Caco-2 (cell line): ENCODE data around the gene DCAF5. TPM values are rescaled to one million over a fixed set of nuclear protein-coding genes. Genes with fewer than 3 reads are reported as not detected.

Experiments
- BruUV-seq: library from RNA; stranded (reverse); fragments of 400-500 nt; replicated peaks from 2 replicates; lab custom pipeline; 2021; lab: Mats Ljungman, UMichigan
- CTCF ChIA-PET: fragments of 300-600 bp; sonication (Branson Sonifier 250); formaldehyde crosslinking; loops from one replicate; lab custom pipeline; 2022; ENCODE audit warnings: antibody characterized with exemption; lab: Charles Lee
- POLR2A ChIA-PET: fragments of 300-600 bp; sonication (Branson Sonifier 250); formaldehyde crosslinking; loops from one replicate; lab custom pipeline; 2022; ENCODE audit warnings: antibody characterized with exemption; lab: Charles Lee
- DNase-seq, 2 experiments: peaks; one replicate each; pipeline versions ENCODE4 v3.0.0 to v3.0.0-alpha.2; 2020 to 2022
- H3K27me3 ChIP-seq: replicated peaks from 2 replicates; pipeline ENCODE4 v1.6.0; 2011; ENCODE audit warnings: low read length; ENCODE audit not compliant: control insufficient read depth, insufficient read depth
- H3K36me3 ChIP-seq: 2 replicates; pipeline ENCODE4 v1.5.1; 2011; ENCODE audit warnings: low read length; ENCODE audit not compliant: control insufficient read depth, insufficient read depth
- H3K4me1 ChIP-seq: fragments of 250-450 bp; sonication (Bioruptor Pico); 2 replicates; pipeline ENCODE4 v1.5.1; 2020; ENCODE audit warnings: mild to moderate bottlenecking
- H3K4me3 ChIP-seq: 2 replicates; pipeline ENCODE4 v1.5.1; 2011; ENCODE audit warnings: low read depth, mild to moderate bottlenecking, control low read depth, low read length
- H3K9me3 ChIP-seq: fragments of 250-450 bp; sonication (Bioruptor Pico); 2 replicates; pipeline ENCODE4 v1.5.1; 2020; ENCODE audit warnings: mild to moderate bottlenecking, moderate library complexity
- H3K27ac Mint-ChIP-seq: one replicate; pipeline ENCODE4 v1.8.0; 2022; ENCODE audit warnings: mixed read lengths; ENCODE audit not compliant: unreplicated experiment
- H3K27me3 Mint-ChIP-seq: one replicate; pipeline ENCODE4 v1.8.0; 2022; ENCODE audit warnings: mixed read lengths; ENCODE audit not compliant: insufficient read depth, unreplicated experiment
- H3K36me3 Mint-ChIP-seq: one replicate; pipeline ENCODE4 v1.8.0; 2022; ENCODE audit warnings: mild to moderate bottlenecking, mixed read lengths; ENCODE audit not compliant: insufficient read depth, unreplicated experiment
- H3K4me1 Mint-ChIP-seq: one replicate; pipeline ENCODE4 v1.8.0; 2022; ENCODE audit warnings: low read depth, mixed read lengths; ENCODE audit not compliant: unreplicated experiment
- H3K4me3 Mint-ChIP-seq: one replicate; pipeline ENCODE4 v1.8.0; 2022; ENCODE audit warnings: mild to moderate bottlenecking, moderate library complexity, mixed read lengths; ENCODE audit not compliant: unreplicated experiment
- H3K9me3 Mint-ChIP-seq: one replicate; pipeline ENCODE4 v1.8.0; 2022; ENCODE audit warnings: mixed read lengths; ENCODE audit not compliant: unreplicated experiment
- intact Hi-C: fragments of 100-400 bp; cut with micrococcal nuclease; formaldehyde crosslinking; loops from one replicate; pipeline ENCODE4 v1.10.0; 2022; ENCODE audit not compliant: unreplicated experiment
- total RNA-seq: library from RNA; stranded (reverse); gene quantifications from 2 replicates; pipeline ENCODE4 v1.2.3, GENCODE V29; 2022
- TF ChIP-seq, protein P1 (sequence below), 2 experiments: fragments of 200-600 bp in 1 of 2; IDR thresholded peaks; 1 replicate in 1 of 2; 2 replicates in 1 of 2; pipeline versions ENCODE4 v1.5.1 to v1.8.0; 2011 to 2022; ENCODE audit warnings: antibody characterized with exemption in 1 of 2, control low read depth in 1 of 2, inconsistent platforms in 1 of 2, low read depth in 1 of 2, low read length in 1 of 2, mild to moderate bottlenecking in 1 of 2, moderate library complexity in 1 of 2; ENCODE audit not compliant: insufficient read depth in 1 of 2, severe bottlenecking in 1 of 2, unreplicated experiment in 1 of 2

Gene DCAF5
- total RNA-seq, 1 experiment from 2014 or later = 34.8 TPM

DNA sequence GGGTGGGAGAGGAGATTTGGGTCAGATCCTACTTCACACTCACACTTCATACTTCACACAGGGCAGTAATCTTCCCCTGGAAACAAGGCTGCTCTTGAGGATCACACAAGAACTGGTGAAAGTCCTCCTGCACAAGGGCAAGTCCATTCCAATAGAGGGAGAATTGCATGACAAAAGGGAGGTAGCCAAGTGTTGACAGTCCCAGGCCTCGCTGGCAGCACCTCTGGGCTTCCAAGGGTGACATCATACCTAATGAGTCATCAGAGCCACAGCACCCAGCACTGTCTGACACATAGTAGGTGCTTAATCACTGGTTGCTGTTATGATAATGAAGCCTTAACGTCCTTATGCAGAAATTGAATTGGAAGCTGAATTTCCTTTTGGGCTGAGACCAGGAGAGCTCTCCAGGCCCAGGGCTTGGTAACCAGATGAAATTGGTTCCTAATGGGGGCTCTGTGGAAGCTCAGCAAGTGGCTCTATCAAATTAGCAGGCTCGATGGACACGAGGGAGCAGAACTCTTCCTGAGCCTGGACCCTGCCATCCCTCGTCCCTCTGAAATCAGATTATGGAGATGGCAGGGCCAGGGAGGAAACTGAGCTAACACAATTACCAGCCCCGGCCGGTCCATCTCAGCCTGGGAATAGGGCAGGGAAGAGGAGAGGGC is 115.0 kb downstream of the DCAF5 start:
- DNase-seq = no peak
- H3K27ac Mint-ChIP-seq = no peak overlapping the region
- intact Hi-C loops = no loop called here
- ChIA-PET CTCF (no interaction called here), POLR2A (no interaction called here)
- H3K4me1 ChIP-seq = peaks cover 5% of the 10 kb centered on the region
- no peaks in the 10 kb centered on the region for H3K4me1 Mint-ChIP-seq
- H3K9me3 Mint-ChIP-seq = no peaks in the 10 kb centered on the region
- H3K36me3 ChIP-seq = no peaks in the 10 kb centered on the region
- no peaks in the 10 kb centered on the region for H3K27me3 Mint-ChIP-seq
- H3K9me3 ChIP-seq = no peaks in the 10 kb centered on the region
- H3K4me3 ChIP-seq = no peak overlapping the region
- TF ChIP-seq, protein P1, sequence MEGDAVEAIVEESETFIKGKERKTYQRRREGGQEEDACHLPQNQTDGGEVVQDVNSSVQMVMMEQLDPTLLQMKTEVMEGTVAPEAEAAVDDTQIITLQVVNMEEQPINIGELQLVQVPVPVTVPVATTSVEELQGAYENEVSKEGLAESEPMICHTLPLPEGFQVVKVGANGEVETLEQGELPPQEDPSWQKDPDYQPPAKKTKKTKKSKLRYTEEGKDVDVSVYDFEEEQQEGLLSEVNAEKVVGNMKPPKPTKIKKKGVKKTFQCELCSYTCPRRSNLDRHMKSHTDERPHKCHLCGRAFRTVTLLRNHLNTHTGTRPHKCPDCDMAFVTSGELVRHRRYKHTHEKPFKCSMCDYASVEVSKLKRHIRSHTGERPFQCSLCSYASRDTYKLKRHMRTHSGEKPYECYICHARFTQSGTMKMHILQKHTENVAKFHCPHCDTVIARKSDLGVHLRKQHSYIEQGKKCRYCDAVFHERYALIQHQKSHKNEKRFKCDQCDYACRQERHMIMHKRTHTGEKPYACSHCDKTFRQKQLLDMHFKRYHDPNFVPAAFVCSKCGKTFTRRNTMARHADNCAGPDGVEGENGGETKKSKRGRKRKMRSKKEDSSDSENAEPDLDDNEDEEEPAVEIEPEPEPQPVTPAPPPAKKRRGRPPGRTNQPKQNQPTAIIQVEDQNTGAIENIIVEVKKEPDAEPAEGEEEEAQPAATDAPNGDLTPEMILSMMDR (IDR thresholded peaks at IDR 0.05; ENCODE audit: insufficient read depth in 1 of 2, low read depth in 1 of 2, low read length in 1 of 2, severe bottlenecking in 1 of 2, unreplicated experiment in 1 of 2) = no peak
- H3K36me3 Mint-ChIP-seq = peaks cover 5% of the 10 kb centered on the region
- no TSS peak for BruUV-seq
- H3K27me3 ChIP-seq = no peaks in the 10 kb centered on the region
- no peak overlapping the region for H3K4me3 Mint-ChIP-seq

DNA sequence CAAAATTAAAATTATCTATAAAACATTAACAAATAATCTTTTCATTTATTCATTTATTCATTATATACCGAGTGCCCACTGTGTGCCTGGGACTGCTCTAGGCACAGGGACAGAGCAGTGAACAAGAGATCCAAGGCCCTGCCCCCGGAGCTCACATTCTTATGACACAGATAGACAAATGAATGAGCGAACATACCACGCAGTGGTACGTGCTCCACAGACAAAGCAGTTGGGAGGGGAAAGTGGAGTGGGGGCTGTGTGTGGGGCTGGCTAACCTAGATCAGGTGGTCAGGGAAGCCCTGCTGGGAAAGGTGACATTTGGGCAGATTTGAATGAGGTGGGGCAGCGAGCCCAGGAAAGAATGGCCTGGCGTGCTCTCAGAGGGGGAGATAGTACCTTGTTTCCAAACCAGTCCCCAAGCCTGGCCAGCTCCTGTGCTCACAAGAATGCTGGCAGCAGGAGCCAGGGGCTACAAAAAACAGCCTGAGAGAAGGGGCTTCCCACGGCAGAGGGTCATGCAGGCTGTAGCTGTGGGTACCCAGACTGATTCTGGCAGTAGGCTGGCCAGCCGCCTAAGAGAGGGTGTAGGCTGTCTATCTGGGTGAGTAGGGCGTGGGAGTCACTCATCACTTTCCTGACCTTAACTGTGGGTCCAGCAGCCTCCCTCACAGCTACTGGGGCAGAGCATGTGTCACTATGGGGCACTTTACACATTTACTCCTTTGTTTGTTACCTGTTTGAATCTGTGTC is 116.0 kb downstream of the DCAF5 start:
- H3K36me3 Mint-ChIP-seq = peaks cover 5% of the 10 kb centered on the region
- no peak overlapping the region for H3K4me3 Mint-ChIP-seq
- ChIA-PET POLR2A (no interaction called here), CTCF (no interaction called here)
- TF ChIP-seq, protein P1 (IDR thresholded peaks at IDR 0.05; ENCODE audit: insufficient read depth in 1 of 2, low read depth in 1 of 2, low read length in 1 of 2, severe bottlenecking in 1 of 2, unreplicated experiment in 1 of 2) = no peak
- H3K4me1 Mint-ChIP-seq = no peaks in the 10 kb centered on the region
- H3K27me3 Mint-ChIP-seq = no peaks in the 10 kb centered on the region
- intact Hi-C loops = no loop called here
- Histone ChIP-seq H3K36me3 (no peaks in the 10 kb centered on the region), H3K27me3 (no peaks in the 10 kb centered on the region), H3K4me3 (no peak overlapping the region), H3K4me1 (peaks cover 1% of the 10 kb centered on the region; the same call in 1 of the 2 replicates), H3K9me3 (no peaks in the 10 kb centered on the region)
- no peak for DNase-seq
- no TSS peak for BruUV-seq
- peak overlapping the region; percentile 49 for H3K27ac Mint-ChIP-seq
- H3K9me3 Mint-ChIP-seq = no peaks in the 10 kb centered on the region

DNA sequence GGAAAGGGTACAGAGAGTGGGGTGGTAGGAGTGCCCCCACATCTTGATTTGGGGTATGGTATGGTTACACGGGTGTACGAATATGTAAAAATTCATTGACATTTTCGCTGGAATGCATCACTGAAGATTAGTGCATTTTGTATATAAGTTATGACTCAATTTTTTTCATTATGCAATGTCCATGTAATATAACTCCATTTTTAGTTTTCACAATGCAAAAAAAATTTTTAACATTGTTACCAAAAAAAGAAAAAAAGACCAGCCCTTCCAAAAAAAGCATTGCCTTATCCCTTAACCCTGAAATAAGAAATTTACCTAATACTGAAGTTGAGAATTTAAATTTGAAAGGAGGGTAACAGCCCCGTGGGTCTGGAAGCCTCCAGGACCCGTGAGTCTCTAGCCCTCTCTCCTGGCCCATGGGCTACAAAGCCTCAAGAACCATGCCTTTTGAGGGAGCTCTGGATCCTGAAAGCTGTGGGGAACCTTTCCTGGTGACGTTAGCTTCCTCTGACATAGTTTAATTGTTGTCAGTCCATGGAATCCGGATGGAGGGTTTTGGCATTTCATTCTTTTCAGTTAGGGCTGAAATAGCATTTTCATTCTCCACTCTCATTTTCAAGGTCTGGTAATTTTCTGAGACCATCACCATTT is 118.2 kb downstream of the DCAF5 start:
- Histone ChIP-seq H3K36me3 (no peaks in the 10 kb centered on the region), H3K9me3 (no peaks in the 10 kb centered on the region), H3K27me3 (no peaks in the 10 kb centered on the region), H3K4me3 (no peak overlapping the region), H3K4me1 (no peaks in the 10 kb centered on the region)
- ChIA-PET CTCF (no interaction called here), POLR2A (no interaction called here)
- Mint-ChIP-seq H3K36me3 (peaks cover 5% of the 10 kb centered on the region), H3K4me3 (no peak overlapping the region), H3K4me1 (no peaks in the 10 kb centered on the region), H3K27ac (no peak overlapping the region), H3K9me3 (no peaks in the 10 kb centered on the region), H3K27me3 (no peaks in the 10 kb centered on the region)
- no peak for DNase-seq
- no TSS peak for BruUV-seq
- intact Hi-C loops = no loop called here
- TF ChIP-seq, protein P1 (IDR thresholded peaks at IDR 0.05; ENCODE audit: insufficient read depth in 1 of 2, low read depth in 1 of 2, low read length in 1 of 2, severe bottlenecking in 1 of 2, unreplicated experiment in 1 of 2) = no peak
